ENCODE data around the gene SNX24.
"Not testable (repeated sequence)": the region's sequence is repeated elsewhere in the genome, so short reads cannot be mapped to it uniquely, and the experiment has no call there.

SNX24 gene

DNA sequence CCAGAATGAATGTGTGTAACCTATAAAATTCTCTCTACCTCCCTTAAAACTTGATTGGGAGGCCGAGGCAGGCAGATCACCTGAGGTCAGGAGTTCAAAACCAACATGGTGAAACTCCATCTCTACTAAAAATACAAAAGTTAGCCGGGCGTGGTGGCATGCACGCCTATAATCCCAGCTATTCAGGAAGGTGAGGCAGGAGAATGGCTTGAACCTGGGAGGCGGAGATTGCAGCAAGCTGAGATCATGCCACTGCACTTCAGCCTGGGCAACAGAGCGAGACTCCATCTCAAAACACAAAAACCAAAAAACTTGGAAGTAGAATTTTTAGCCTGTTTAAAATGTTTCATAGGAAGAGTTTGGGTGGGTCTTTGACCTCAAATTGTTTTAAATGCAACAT, 122.6 kb downstream of the SNX24 start:
- DNase-seq = not testable (repeated sequence)

DNA sequence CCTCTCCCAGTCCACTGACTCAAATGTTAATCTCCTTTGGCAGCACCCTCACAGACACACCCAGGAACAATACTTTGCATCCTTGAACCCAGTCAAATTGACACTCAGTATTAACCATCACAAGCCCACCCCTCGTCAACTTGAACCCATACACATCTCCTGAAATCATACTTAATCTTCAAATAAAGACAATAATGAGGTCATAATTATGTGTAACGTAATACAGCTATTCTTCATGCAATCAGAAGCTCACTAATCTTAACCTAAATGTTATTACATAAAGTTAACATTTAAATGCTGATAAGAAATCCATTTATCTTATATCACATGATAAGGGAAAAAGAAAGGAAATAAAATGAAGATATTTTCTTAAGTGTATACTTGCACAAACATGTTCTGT, 125.9 kb downstream of the SNX24 start:
- no peak for DNase-seq

DNA sequence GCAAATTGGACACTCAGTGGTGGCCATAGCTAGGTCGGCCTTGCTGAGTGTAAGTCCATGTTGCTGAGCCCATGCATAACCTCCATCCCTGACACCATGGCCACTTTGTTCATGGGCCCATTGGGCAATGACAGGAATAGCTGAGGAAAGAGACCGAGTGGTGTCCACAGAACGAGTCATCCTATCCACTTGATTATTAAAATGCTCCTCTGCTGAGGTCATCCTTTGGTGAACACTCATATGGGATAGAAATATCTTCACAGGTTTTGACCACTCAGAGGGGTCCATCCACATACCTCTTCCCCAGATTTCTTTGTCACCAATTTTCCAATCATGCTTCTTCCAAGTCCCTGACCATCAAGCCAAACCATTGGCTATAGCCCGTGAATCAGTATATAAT, 127.5 kb downstream of the SNX24 start:
- no peak for DNase-seq

DNA sequence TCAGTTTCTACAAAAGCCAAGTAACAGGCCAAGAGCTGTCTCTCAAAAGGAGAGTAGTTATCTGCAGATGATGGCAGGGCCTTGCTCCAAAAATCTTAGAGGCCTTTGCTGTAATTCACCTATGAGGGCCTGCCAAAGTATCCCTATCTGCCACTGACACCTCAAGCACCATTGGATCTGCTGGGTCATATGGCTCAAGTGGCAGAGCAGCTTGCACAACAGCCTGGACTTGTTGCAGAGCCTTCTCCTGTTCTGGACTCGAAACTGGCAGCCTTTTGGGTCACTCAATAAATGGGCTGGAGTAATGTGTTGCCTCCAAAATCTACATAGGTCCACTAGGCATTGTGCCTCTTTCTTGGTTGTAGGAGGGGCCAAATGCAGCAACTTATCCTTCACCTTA, 128.3 kb downstream of the SNX24 start:
- not testable (repeated sequence) for DNase-seq

DNA sequence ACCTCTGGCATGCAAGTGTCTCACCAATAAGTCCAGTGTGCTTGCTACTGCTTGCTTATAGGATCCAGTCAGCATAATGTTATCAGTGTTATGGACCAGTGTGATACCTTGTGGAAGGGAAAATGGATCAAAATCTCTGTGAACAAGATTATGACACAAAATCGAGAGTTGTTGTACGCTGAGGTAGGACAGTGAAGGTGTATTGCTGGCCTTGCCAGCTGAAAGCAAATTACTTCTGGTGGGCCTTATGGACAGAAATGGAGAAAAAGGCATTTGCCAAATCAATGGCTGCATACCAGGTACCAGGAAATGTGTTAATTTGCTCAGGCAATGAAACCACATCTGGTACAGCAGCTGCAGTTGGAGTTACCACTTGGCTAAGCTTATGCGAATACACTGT, 128.8 kb downstream of the SNX24 start:
- not testable (repeated sequence) for DNase-seq

DNA sequence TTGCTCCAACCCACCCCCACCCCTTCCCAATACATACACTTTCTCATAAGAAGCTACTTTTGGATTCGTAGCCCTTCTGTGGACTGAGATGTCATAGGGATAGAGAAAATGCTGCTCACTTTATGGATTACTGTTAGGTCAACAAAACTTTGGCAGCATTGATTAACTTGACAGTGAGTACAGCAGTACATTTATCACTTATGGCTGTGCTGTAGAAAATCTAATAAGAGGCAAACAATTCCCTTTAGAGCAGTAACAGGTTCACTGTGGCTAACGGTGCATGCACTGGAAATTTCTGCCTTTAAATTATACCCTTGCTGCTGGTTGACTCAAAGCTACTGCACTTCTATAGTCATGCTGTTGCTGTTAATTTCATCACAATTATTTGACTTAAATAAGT, 131.9 kb downstream of the SNX24 start:
- DNase-seq = no peak

DNA sequence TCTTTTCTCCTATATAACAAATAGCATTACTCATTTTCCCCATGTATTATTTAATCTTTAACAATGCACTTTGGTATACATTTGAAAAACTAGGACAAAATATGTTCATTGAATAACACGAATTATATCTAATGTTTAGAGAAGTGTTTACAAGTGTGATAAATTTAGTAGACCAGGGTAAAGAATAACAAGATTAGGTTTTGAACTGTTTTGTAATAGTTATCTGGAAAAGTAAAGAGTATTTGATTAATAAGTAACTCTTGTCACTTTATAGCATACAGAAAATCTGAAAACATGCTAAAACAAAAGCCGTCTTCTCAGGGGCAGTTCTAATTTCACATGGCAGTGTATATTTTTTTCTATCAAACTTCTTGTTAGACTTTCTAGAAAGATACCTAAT, 132.7 kb downstream of the SNX24 start:
- no peak for DNase-seq

DNA sequence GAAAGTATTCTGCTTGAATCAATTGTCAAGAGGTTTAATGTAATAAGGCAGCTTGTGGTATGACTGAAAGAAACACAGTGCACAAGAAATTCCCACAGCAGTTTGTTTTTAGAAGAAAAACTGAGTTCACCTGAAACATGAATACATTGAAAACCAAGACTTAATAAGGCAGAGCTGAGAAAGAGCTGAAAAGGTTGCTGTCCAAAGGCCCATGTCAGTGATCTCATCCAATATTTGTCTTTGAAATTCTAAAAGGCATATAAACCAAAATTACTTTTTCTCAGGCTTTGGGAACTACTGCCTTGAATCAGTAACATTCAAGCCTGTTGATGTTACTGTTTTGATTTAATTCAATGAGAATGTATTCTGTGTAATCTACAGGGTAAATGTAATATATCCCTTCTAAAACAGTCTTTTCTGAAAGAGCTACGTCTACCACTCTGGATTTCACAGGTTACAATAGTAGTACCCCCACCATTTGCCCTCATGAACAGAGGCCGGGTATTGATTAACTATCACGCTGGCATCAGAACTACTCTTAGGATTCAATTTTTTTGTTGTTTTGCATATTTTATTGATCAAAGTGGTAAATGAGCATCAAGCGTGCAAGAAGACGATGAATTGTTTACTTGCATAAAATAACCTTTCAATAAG, 133.4 kb downstream of the SNX24 start:
- no peak for DNase-seq

DNA sequence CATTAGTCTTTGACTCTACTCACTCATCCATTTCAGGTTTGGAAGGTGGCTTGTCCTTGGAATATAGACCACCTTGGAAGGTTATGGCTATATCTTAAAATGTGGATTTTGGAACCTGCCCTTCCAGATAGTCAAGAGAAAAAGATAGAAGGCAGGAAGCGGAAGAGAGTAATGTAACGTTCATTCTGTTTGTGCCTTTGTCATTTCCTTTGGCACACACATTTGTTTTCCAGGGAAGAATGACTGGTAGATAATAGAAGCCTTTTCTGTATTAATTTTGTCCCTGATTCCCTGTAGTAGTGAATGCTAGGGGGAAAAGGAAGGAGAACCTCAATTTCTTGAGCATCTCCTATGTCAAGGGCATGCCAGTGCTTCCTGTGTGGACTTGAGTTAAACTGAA, 136.4 kb downstream of the SNX24 start:
- no peak for DNase-seq

DNA sequence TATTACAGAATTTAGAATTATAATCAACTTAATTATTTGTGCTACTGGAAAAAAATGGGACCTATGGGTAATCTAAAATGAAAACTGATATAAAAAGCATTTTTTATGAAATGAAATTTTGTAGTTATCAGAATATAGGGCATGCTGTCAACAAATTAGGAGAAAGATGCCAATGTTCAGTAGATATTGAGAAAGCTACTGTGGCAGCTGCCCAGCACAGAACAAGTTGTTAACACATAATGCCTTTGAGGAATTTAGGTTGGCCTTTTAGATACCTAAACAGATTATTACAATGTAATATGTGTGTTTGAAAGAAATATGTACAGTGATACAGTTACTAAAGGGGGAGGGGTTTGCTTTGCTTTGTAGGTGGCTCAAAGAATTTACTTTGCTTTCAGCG, 137.0 kb downstream of the SNX24 start:
- no peak for DNase-seq

DNA sequence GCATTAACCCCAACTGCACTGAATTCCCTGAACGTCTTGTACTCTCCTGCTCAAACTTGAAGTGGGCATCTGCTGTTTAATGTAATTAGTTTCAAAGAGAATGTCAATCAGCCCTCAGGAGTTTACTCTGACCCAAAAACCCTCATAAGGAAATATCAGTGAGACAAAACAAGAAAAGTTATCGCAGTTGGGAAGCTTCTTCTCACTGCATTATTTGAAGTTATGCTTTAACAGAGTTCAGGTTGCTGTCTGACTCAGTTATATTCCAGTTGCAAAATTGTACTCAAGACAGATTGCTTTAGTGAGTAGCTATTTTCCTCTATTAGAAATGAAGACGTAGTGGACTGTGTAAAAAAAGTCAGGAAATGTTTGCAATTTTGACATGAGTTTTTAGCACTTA, 139.0 kb downstream of the SNX24 start:
- DNase-seq = no peak

DNA sequence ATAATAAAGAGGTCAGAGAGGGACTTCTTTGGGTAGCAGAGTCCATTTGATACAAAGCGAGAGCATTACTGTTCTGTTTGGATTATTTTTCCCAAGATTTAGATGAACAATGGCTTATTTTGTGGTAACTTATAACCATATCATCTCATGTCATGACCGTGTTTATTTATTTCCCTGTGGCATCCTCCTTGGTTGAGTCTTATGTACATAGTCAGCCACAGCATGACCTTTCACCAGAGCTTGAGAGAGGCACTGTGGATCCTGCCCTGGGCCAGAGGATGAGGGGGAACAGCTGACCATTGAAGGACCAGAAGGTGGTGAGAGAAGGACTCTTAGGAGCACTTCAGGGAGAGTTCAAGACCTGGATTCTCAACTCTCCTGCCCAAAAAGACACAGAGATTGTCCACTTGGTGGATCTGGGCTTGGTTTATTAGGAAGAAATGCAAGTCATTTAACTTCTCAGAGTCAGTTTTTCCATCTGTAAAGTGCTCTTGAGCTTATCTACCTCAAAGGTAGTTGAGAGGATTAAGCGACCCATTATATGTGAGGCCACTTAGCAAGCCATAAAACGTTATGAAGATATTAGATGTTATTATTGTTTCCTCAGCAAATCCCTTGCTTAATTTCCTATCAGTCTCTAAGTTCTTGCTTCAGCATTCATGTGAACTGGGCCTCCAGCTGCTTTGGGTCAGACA, 139.7 kb downstream of the SNX24 start:
- DNase-seq = no peak

DNA sequence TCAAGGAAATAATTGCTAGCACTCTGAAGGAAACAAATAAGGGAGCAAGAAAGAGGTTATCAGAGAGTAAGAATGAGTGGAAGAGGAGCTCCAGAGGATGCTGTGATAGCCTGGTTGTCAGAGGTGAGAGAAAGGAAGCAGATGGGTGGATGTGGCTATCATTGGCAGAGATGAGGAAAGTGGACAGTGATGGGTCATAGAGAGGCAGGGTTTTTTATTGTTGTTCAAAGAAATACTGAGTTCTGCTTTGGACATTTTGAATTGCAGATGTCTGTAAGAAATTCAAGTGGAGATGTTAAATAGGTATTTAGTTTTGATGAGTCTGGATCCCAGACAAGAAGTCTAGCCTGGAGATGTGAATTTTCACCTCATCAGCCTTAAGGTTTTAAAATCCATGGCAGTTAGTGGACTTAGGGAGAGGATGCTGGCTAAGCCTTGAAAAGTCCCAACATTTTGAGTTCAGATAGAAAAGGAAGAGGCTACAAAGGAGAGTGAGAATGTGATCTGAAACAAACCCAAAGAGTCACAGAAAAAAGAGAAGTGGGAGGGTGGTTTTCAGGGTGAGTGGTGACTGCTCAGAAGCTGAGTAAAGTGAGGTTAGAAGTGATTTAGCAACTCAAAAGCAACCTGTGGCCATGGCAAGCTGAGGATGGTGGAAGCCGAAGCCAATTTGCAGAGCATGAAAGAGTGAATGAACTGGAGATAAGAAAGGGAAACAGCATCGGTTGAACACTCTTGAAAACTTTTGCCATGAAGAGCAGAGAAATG, 140.7 kb downstream of the SNX24 start:
- no peak for DNase-seq

DNA sequence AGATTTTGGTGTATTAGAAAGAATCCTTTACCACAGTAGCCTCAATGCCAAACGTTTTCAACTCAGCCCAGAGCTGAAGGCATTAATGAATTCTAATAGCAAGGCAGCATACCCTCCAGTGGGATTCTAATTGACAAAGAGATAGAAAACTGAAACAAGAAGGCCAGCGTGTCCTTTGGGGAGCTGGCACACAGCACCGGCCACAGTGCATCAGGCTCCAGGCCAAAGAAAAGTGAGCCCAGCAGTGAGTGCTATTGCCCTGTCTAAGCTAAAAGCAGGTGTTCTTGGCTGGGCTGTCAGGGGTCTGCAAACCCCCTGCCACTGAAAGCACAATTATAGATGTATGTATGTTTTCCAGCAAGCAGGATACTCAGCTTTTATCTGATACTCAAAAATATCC, 150.7 kb downstream of the SNX24 start:
- DNase-seq = no peak

DNA sequence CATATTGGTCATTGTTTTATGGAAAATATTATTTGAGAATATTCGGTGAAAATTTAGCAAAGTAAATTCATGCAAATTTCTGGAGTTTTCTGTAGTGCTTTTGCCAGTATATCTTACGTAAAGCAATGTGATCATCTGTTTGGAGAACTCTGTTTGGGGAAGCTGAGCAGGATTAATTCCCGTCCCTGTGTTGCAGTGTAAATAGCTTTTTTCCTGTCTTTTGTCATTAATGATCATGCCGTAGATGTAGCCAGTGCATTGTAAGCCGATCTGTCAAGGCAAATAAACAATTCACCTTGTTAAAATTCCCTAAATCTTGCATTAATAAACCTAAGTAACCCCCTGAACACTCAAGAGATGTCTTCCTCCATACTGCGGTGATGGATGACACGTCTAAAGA, 151.9 kb downstream of the SNX24 start:
- DNase-seq = no peak

DNA sequence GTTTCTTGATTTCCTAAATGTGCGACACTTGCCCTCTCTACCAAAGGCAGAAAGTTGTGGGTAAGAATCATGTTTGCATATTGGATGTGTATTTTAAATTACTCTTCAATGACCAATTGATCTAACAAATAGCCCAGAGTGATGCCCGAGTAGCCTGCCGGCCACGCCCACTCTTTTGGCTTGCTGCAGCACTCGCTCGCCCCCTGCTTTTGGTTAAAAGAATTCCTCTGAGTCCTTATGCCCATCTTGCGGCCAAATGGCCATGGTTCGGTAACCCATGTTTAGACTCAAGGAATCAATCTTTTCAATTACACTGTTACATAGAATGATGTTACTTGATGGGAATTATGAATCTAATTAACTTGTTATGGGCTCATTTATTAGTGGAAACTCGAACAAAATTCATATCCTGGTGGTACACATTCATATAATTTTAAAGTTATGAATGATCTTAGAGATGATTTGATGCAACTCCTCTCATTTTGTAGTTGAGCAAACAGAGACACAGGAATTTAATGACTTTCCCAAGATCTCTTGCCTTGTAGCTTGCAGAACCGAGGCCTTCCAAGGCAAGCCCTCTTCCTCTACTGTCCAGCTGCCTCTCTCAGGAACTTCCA, 154.6 kb downstream of the SNX24 start:
- peak; percentile 35 to 44 for DNase-seq

DNA sequence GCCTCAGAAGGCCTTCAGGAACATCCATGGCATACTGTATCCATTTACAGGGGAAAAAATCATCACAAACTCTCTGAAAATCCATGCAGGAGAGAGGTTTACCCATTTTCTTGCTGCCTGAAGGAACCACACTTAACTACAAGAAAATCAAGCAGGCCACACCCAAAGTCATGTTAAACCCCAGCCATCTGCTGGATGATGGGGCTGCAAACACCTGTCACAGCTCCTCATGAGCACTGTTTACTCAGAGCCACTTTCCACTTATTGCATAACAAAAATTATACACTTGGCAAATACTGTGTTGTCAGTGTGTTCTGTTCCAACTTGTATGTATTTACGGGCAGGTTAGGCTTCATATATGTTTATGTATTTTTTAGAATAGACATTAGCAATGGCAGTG, 155.3 kb downstream of the SNX24 start:
- DNase-seq = peak; percentile 30 to 57

DNA sequence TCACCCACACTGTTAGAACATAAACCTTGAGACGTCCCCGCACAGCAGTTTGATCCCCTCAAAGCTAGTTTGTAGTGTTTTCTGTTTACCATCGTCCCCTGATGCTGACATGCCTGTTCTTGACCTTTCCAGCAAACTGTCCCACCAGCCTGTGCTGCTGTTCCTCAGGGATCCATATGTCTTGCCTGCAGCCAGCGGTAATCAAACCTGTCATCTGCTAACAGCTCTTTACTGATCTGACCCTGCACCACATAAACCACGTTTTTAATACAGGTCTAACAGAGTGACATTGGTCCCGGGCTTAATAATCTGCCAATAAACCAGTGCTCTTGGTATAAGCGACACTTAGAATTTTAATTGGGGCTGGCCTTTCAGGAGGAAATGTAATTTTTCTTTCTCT, 156.4 kb downstream of the SNX24 start:
- DNase-seq = no peak

DNA sequence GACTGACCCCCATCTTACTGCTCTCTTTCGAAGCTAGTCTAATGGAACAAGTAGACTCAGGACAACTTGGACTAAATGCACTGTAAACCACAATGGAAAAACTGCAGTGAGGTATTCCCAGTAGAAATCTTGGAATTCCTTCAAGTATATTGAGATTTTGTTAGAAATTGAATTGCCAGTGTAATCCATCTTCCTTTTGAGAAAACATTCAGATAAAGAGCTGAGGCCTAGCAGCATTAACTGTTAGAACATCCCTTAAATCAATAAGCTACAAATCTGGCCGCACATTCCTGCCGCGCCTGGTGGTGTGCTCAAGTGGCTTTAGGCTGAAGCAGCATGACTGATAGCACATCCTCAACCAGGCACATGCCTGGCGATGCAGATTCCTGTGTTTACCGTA, 161.8 kb downstream of the SNX24 start:
- DNase-seq = peak; percentile 14 to 42

DNA sequence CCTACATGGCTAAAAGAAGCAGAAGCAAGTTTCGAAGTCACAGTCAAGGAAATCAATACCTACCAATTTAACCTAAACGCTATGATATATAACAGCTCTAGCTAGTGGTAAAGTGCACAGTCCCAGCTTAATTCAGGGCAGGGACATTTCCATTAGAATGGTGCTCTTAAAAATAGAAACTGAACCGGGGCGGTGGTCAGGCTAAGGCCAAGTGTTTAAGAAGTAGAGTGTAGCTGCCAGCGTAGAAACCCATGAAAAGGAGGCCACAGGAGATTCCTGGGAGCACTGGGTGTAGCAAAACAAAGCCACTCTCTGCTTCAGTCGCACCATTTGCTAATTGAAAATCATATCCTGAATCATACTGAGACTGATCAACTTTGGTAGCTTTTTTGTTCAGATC, 162.3 kb downstream of the SNX24 start:
- no peak for DNase-seq

DNA sequence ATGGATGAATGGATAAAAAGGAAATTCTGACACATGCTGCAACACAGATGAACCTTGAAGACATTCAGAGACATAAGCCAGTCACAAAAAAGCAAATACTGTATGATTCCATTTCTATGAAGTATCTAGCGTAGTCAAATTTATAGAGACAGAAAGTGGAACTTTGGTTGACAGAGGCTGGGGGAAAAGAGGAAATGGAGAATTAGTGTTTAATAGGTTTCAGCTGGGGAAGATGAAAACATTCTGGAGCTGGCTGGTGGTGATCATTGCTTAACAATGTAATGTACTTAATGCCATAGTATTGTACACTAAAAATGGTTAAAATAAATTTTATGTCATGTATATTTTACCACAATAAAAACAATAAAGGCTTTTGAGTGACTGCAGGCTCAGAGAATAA, 166.9 kb downstream of the SNX24 start:
- DNase-seq = no peak

DNA sequence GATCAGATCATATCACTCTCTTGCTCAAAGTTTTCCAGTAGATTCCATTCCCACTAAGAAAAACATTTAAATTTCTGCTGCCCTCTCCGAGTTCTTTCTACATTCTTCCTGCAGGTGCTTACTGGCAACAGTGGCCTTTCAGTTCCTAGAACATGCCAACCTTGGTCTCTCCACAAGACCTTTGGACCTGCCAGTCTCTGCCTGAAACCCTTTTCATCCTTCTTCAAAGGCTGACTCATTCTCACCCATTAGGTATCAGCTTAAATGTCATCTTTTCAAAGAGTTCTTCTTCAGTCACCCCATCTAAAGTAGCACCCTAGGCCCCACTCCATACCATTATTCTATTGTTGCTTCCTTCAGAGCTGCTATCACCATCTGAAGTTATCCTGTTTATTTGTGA, 169.3 kb downstream of the SNX24 start:
- no peak for DNase-seq

DNA sequence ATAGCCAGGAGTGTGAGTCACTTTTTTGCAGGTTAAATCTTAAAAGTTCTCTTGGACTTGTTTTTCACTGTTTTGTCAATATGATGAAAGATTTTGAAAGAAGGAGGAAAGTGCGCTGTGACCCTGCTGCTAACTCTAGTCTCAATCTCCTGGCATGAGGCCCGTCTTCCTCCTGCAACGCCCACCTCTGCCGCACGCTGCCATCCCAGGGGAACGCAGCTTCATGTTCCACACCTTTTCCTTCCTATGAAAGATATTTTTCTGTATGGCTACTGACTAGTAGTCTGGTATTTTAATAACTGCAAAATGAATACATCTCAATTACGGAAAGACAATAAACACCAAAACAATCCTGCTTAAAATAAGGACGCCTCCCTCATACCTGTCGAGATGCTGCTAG, 182.8 kb downstream of the SNX24 start:
- no peak for DNase-seq

DNA sequence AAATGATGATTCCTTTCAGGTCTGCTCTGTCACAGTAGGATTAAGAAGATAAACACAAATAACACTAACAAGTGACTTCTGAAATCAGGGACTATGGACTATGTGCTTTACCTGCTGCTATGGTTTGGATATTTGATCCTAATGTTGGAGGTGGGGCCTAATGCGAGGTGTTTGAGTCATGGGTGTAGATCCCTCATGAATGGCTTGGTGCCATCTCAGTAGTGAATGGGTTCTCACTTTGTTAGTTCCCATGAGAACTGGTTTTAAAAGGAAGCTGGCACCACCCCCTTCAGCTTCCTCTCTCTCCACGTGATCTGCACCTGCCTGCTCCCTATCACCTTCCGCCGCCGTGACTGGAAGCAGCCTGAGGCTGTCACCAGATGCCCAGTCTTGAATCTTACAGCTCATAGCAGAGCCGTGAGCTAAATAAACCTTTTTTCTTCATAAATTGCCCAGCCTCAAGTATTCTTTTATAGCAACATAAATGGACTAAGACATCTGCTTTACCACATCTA, 187.8 kb downstream of the SNX24 start:
- DNase-seq = no peak
